Measurements from ENCODE around the gene SLC30A3. TPM values are rescaled to one million over a fixed set of nuclear protein-coding genes. Genes with fewer than 3 reads are reported as not detected.

The SLC30A3 gene
- total and polyA plus RNA-seq, 2 of the 4 experiments (the other 2 are of a cell fraction) = 0.15 TPM; not detected in 1

DNA sequence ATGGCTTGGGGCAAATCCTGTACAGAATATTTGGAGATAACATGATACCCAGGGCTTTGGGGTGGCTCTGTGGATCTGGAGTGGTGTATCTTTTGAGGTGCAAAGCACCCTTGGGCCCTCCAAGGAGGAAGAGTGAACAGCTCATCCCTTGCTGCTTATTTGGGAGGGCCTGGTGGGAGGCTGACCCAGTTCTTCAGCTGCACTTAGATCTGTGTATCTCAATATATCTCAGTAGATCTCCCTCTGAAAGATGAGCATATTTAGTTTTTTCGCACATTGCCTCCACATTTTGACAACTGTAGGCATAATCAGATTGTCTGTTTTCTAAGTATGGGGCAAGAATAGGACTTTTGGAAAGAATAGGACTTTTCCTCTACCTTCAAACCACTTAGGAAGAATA lies 22.1 kb upstream of the SLC30A3 start:
- in situ Hi-C loops (cut with MboI; ENCODE audit: low sequenced_read_pairs) = loop anchor here (5.0 kb wide), 1 partner anchor 188 kb away; no protein-coding TSS in a partner anchor
- no TSS peak for BruUV-seq (replicated peaks)

More for the DNA sequence above, 22.1 kb upstream of the SLC30A3 start:
- no peak overlapping the region for H3K4me2 ChIP-seq (ENCODE audit: low read depth, low read length)
- H2BK5ac ChIP-seq (ENCODE audit: low read depth, low read length, poor library complexity, severe bottlenecking) = no peak overlapping the region
- no peak overlapping the region for H3K9ac ChIP-seq (ENCODE audit: low read depth, low read length)
- H3K9me1 ChIP-seq (ENCODE audit: insufficient read depth, low read length) = peaks cover 17% of the 10 kb centered on the region
- no peak for DNase-seq
- no peaks in the 10 kb centered on the region for H4K20me1 ChIP-seq (ENCODE audit: insufficient read depth, low read length)
- dilution Hi-C loops (cut with HindIII; ENCODE audit: low sequenced_read_pairs, unreplicated experiment) = no loop called here
- H3K27me3 ChIP-seq (ENCODE audit: control insufficient read depth, insufficient read depth, low read length) = peaks cover 10% of the 10 kb centered on the region; the same call in 1 of the 2 replicates
- no peak overlapping the region for H2BK15ac ChIP-seq (ENCODE audit: low read depth, low read length)
- ATAC-seq (ENCODE audit: low read depth) = no peak
- no peak overlapping the region for H4K91ac ChIP-seq (ENCODE audit: insufficient read depth, low read depth, low read length)
- no peak overlapping the region for H2BK20ac ChIP-seq (ENCODE audit: low read depth, low read length)
- no peak overlapping the region for H3K18ac ChIP-seq (ENCODE audit: low read depth, low read length)
- TF ChIP-seq, protein P1, sequence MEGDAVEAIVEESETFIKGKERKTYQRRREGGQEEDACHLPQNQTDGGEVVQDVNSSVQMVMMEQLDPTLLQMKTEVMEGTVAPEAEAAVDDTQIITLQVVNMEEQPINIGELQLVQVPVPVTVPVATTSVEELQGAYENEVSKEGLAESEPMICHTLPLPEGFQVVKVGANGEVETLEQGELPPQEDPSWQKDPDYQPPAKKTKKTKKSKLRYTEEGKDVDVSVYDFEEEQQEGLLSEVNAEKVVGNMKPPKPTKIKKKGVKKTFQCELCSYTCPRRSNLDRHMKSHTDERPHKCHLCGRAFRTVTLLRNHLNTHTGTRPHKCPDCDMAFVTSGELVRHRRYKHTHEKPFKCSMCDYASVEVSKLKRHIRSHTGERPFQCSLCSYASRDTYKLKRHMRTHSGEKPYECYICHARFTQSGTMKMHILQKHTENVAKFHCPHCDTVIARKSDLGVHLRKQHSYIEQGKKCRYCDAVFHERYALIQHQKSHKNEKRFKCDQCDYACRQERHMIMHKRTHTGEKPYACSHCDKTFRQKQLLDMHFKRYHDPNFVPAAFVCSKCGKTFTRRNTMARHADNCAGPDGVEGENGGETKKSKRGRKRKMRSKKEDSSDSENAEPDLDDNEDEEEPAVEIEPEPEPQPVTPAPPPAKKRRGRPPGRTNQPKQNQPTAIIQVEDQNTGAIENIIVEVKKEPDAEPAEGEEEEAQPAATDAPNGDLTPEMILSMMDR (conservative IDR thresholded peaks at IDR 0.05; ENCODE audit: low read depth, low read length) = no peak
- TF ChIP-seq RFX5 (IDR thresholded peaks at IDR 0.05; ENCODE audit: low read depth, low read length) = no peak
- H2AK9ac ChIP-seq (replicated peaks; ENCODE audit: low read depth, low read length, poor library complexity) = no peak overlapping the region
- ChIA-PET POLR2A (ENCODE audit: unreplicated experiment) (no interaction called here), CTCF (no interaction called here)
- no peak overlapping the region for H3K56ac ChIP-seq (ENCODE audit: extremely low read depth, insufficient read depth, low read length)
- H3K27ac ChIP-seq (ENCODE audit: insufficient read depth, low read length) = no peak overlapping the region
- no peak overlapping the region for H3K4ac ChIP-seq (ENCODE audit: low read depth, low read length)
- H3K4me3 ChIP-seq (ENCODE audit: insufficient read depth, low read depth, low read length) = no peak overlapping the region
- H3K36me3 ChIP-seq (ENCODE audit: control insufficient read depth, insufficient read depth, low read length) = no peaks in the 10 kb centered on the region
- H2AK5ac ChIP-seq (ENCODE audit: low read depth, low read length) = no peak overlapping the region
- no peaks in the 10 kb centered on the region for H3K9me3 ChIP-seq (ENCODE audit: control insufficient read depth, insufficient read depth, low read length)
- intact Hi-C loops (cut with micrococcal nuclease) = no loop called here
- peaks cover 23% of the 10 kb centered on the region for H3K4me1 ChIP-seq (ENCODE audit: control insufficient read depth, insufficient read depth, low read length)
- H2BK120ac ChIP-seq (ENCODE audit: low read depth, low read length) = no peak overlapping the region
- no peak overlapping the region for H4K8ac ChIP-seq (ENCODE audit: low read depth in 2 of 2, low read length in 2 of 2)
- no peak overlapping the region for H2AFZ ChIP-seq (replicated peaks; ENCODE audit: low read length, poor library complexity)
- H4K5ac ChIP-seq (ENCODE audit: low read depth, low read length) = no peak overlapping the region
- H3K14ac ChIP-seq (replicated peaks; ENCODE audit: low read depth, low read length) = no peak overlapping the region
- H3K79me1 ChIP-seq (ENCODE audit: low read depth in 1 of 2, low read length in 2 of 2) = no peaks in the 10 kb centered on the region
- H3K23ac ChIP-seq (ENCODE audit: low read depth, low read length) = no peak overlapping the region
- WGBS, 2 experiments (ENCODE audit: extremely low coverage in 2 of 2, insufficient read length in 1 of 2) = no CpG with 5 or more reads among the region's 1 CpG

Data from IMR-90 (cell line).